NCI-H128 (cell line): Measurements from ENCODE around the gene SEC14L3.

ENCODE experiments used
- DNase-seq: peaks from one replicate; lab custom pipeline; 2025; ENCODE audit not compliant: unreplicated experiment; lab: John Stamatoyannopoulos, UW

The SEC14L3 gene

GRCh38 chr22:30447656-30448055 lies 24.2 kb downstream of the SEC14L3 start:
- no peak for DNase-seq

DNA sequence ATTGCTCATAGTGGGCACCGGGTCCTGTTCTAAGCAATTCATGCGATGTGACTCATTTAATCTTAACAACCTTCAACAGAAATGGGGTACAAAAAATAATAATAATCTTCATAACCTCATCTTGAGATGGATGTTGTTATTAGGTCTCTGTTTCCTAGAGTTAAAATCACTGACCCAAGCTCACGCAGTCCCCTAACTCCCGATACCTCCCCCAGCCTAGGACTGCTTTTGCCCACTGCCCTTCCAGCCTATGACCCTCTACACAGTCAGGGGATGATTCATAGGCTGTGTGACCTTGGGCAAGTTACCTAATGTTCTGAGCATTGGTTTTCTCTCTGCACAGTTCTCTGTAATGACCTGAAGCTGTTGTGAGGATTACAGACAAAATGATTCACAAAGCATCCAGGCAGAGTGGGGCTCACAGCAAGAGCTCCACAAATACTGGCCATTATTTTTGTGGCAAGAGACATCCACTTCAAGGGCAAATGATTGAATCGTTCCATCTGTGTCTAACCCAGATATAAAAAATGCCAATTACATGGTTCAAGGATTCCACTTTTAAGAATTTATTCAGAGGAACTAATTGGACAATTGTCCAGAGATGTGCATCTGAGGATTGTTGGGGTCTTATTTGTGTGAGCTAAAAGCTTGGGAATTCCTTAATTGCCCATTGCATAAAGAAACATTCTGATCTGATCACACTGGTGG lies 26.2 kb downstream of the SEC14L3 start:
- DNase-seq: no peak

DNA sequence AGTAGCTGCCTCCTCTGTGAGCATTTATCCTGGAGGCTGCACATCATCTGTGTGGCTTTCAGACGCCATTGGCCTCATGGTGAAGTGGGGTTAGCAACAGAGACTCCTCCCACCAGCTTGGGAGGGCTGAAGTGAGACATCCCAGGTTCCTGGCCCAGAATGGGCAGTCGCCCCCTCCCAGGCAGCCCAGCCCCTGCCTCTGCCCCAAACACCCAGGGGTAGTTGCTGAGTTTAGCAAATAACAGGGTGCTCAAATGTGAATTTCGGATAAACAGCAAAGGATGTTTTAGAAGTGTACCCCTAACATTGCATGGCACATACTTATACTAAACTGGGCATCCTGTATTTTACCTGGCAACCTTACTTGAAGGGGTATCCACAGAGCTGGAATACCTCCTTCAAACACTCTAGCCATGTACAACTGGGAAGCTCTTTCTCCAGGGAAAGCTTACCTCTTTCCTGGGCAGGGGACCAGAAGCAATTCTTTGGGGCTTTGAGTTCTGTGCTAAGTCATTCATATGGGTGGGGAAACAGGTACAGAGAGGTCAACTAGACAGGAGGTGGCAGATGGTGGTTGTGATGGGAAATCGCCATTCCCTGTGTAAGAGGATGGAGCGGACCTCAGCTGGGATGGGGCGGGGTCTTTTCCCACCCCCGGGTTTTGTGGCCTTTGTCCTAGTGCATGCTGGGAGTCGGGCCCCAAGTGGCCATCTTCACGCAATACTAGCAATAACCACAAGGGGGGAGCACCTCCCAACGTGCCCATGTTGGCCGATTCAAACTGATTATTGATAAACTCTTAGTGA lies 27.0 kb downstream of the SEC14L3 start:
- DNase-seq: no peak

- DNase-seq: no peak
These were observed 30.7 kb downstream of the SEC14L3 start for GRCh38 chr22:30441088-30441487.

DNA sequence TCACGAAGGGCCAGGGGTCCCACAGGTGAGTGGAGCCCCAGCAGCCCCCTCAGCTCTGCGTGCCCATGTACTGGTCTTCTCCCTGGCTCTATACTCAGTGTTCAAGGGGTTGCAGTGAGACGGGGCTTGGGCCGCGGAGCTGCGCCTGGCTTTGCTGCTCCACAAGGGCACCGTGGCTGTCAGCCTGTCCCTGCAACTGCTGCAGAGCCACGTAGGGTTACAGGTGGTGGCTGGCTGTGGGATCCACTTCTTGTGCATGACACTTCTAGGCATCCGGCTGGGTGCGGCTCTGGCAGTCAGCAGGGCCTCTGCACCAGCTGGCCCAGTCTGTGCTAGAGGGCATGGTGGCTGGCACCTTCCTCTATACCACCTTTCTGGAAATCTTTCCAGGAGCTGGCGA lies 32.0 kb downstream of the SEC14L3 start:
- DNase-seq: no peak

DNA sequence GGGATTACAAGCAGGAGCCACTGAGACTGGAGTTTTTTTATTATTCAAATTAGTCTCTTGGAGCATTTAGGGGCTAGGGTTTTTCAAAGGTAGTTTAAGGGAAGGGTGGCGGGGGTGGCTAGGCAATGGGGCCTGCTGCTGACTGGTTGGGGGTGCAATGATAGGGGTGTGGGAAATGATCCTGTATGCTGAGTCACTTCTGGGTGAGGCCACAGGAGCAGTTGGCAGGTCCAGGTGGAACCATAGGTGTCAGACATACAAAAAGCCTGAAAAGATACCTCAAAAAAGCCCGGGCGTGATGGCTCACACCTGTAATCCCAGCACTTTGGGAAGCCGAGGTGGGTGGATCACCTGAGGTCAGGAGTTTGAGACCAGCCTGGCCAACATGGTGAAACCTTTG lies 32.6 kb downstream of the SEC14L3 start:
- DNase-seq: no peak

- no peak for DNase-seq
These were observed 33.3 kb downstream of the SEC14L3 start for GRCh38 chr22:30438559-30438958.

- no peak for DNase-seq
These were observed 35.6 kb downstream of the SEC14L3 start for GRCh38 chr22:30436196-30436595.

- no peak for DNase-seq
These were observed 36.1 kb downstream of the SEC14L3 start for GRCh38 chr22:30435674-30436126.

- DNase-seq: no peak
These were observed 37.0 kb downstream of the SEC14L3 start for GRCh38 chr22:30434843-30435242.

DNA sequence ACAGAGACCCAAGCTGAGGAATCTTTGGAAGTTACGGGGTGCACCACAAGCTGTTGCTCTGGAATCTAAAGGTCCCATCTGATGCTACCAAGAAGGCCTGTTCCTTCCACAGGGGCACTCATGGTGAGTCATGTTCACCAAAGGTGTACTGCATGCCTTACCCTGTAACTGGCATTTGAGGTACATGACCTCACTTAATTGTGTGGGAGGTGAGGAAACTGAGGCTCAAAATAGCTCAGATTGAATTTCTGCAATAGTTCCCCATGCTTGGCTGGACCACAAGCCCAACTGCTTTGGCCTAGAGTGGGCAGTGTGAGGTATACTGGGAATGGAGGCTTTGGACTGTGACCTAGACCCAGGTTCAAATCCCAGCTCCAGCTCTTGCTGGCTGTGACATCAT lies 38.0 kb downstream of the SEC14L3 start:
- DNase-seq: no peak

DNA sequence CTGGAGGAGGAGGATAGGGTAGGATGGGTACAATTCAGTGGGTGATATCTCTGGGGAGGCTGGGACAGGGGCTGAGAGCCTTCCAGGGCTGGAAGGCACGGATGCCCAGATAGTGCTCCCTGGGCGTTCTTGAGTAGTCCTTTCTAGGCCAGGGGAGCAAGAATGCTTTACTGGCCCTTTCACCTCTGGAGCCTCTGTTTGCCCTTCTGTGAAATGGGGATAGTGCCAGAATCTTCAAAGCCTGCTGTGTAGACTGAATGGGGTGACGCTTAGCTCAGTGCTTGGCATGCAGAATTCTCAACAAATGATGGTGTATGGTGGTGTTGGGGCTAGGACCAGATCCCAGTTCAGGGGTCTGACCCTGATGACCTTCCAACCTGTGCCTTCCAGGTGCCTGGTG lies 38.6 kb downstream of the SEC14L3 start:
- no peak for DNase-seq

DNA sequence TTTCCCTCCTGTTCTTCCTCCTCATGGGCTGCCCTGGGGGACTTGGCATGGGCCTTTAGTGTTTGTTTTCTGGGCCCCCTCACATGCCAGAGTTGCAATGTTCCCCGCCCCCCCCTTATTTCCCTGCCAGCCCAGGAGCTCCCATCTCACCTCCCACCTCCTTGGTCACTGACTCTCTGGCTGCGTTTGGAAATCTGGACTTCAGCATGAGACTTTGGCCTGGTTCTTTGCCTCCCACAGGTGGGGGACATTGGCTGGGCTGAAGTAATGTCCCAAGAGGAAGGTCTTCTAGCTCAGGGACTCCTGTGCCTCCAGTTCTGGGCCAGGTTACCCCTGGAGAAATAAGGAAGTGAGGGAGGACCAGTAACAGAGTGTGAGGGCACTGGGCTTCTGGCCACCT lies 39.3 kb downstream of the SEC14L3 start:
- DNase-seq: no peak

GRCh38 chr22:30432096-30432495 lies 39.7 kb downstream of the SEC14L3 start:
- DNase-seq: no peak

- no peak for DNase-seq
These were observed 40.9 kb downstream of the SEC14L3 start for GRCh38 chr22:30430933-30431332.

DNA sequence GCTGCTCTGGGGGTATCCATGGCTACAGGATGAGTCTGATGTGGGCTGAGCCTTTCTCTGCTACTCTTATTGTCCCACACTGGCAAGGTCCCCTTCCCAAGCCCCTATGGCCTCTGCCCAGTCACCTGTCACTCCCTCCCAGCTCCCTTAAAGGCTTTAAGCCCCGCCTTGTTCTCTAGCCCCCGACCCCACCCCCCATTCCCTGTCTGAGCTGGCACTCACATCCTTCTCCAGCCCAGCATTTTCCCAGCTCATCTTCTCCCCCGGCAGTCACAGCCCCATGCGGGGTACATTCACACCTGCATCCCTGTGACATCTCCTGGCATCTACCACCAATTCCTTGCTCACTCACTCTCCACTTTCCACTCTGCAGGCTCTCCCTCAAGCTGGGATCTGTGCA lies 41.9 kb downstream of the SEC14L3 start:
- DNase-seq: no peak

GRCh38 chr22:30427871-30428270 lies 43.9 kb downstream of the SEC14L3 start:
- no peak for DNase-seq

GRCh38 chr22:30426388-30427353 lies 45.1 kb downstream of the SEC14L3 start:
- DNase-seq: peak; percentile 19

DNA sequence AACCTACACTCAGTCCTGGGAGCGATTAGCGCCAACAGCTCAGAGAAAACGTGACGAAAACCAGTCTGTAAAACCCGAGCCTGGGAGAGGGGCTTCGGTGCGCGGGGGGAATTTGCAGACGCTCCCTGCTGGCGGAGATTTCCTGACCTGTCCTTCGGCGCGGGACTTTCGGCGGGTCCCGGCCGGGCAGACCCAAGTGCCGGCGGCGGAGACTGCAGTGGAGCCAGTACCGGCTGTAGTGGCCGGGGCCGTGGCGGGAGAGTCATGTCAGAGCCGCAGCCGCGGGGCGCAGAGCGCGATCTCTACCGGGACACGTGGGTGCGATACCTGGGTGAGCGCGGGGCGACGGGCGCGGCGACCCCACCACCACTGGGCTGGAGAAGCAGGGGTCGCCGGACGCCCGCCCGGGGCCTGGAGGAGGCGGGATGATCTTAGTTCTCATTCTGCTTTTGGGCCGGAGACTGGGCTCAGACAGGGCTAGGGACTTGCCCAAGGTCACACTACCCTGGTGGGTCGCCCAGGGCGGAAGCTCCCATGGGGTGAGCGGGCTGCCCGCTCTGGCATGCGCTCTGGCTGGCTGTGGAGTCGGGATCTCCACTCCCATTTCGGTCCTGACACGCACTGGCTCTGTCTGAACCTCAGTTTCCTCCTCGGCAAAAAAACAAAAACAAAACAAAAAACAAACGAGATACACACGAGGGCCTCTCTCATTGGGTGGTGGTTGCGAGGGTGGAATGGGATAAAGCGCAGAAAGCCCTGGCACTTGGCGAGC lies 46.0 kb downstream of the SEC14L3 start, which contains the start of gene MTFP1:
Gene MTFP1, plus strand, starts transcription at position 153 of the 772 bp plus-strand sequence. Its CDS starts 112 bp downstream, at position 265.
- DNase-seq: no peak

DNA sequence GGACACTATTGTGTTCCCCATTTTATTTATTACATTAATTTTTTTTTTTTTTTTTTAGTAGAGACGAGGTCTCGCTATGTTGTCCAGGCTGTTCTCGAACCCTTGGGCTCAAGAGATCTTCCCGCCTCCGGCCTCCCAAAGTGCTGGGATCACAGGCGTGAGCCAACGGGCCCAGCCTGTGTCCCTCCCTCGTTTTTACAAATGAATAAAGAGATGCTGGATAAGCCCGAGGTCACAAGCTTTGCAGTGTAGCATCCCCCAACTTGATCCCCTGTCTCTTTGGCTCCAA lies 46.5 kb downstream of the SEC14L3 start:
- no peak for DNase-seq
